H1 (cell line): ENCODE results near the gene MTMR10. TPM values are rescaled to one million over a fixed set of nuclear protein-coding genes. Genes with fewer than 3 reads are reported as not detected.

Experiments used
- ATF3 ChIP-seq: IDR thresholded peaks from 2 replicates; pipeline ENCODE4 v1.6.1; 2011; ENCODE audit warnings: low read depth, mild to moderate bottlenecking, low read length; ENCODE audit not compliant: insufficient read depth
- BRCA1 ChIP-seq: IDR thresholded peaks from 2 replicates; pipeline ENCODE4 v1.6.1; 2012; ENCODE audit warnings: low read depth, low read length, improper control_type of control experiment
- CEBPB ChIP-seq: IDR thresholded peaks from 2 replicates; pipeline ENCODE4 v1.6.1; 2012; ENCODE audit warnings: low read depth, low read length
- CHD7 ChIP-seq: fragments of 300-600 bp; sonication (generic); IDR thresholded peaks from 2 replicates; pipeline ENCODE4 v1.7.1; 2012; ENCODE audit warnings: low read length, moderate library complexity, mild to moderate bottlenecking, inconsistent platforms; ENCODE audit not compliant: insufficient replicate concordance
- CREB1 ChIP-seq: IDR thresholded peaks from 2 replicates; pipeline ENCODE4 v1.6.1; 2012; ENCODE audit warnings: inconsistent platforms
- EGR1 ChIP-seq: IDR thresholded peaks from 2 replicates; pipeline ENCODE4 v1.6.1; 2011; ENCODE audit warnings: low read depth, low read length, borderline replicate concordance
- RXRA ChIP-seq: IDR thresholded peaks from 2 replicates; pipeline ENCODE4 v1.6.1; 2011; ENCODE audit warnings: low read depth, mild to moderate bottlenecking, low read length, moderate library complexity; ENCODE audit not compliant: insufficient read depth
- SP1 ChIP-seq: IDR thresholded peaks from 2 replicates; pipeline ENCODE4 v1.6.1; 2011; ENCODE audit warnings: low read depth, low read length
- TAF1 ChIP-seq: IDR thresholded peaks from 2 replicates; pipeline ENCODE4 v1.6.1; 2011; ENCODE audit warnings: mild to moderate bottlenecking, low read depth, low read length
- TEAD4 ChIP-seq: IDR thresholded peaks from 2 replicates; pipeline ENCODE4 v1.6.1; 2012; ENCODE audit warnings: low read depth, low read length, inconsistent platforms, mixed read lengths
- ZNF274 ChIP-seq: IDR thresholded peaks from 2 replicates; pipeline ENCODE4 v1.7.0; 2012; ENCODE audit warnings: low read length, borderline replicate concordance; ENCODE audit errors: extremely low read depth
- polyA plus RNA-seq, 7 experiments: library from polyadenylated mRNA; depleted of rRNA in 3 of 7; stranded (reverse) in 5 of 7; unstranded in 2 of 7; fragments of >200 nt in 5 of 7; fragments of 200-250 nt in 2 of 7; gene quantifications; 1 replicate in 5 of 7; 2 replicates in 1 of 7; 4 replicates in 1 of 7; pipeline versions ENCODE4 v1.2.1 to v1.2.3, GENCODE V29; 2011 to 2013; ENCODE audit warnings: missing spikeins in 2 of 7, mixed read lengths in 2 of 7
- total RNA-seq: library from RNA; stranded (reverse); fragmentation: NEBNext Ultra II Directional; extraction: Animal tissue kit (Norgen Biotek cat#: 25700); gene quantifications from 2 replicates; pipeline ENCODE4 v1.2.1, GENCODE V29; 2021

Gene MTMR10
- total and polyA plus RNA-seq, 2 of the 8 experiments (the other 6 are each of a cell fraction or from before 2014, with no cell fraction given) = 3.8 to 13.1 TPM

GRCh38 chr15:30943654-30944335, 47.6 kb downstream of the MTMR10 start (continued):
- no peak for TF ChIP-seq CHD7
- no peak for TF ChIP-seq SP1
- no peak for TF ChIP-seq EGR1
- TF ChIP-seq RXRA = no peak
- no peak for TF ChIP-seq ZNF274
- TF ChIP-seq TAF1 = no peak
- no peak for TF ChIP-seq CEBPB
- TF ChIP-seq TEAD4 = no peak
- TF ChIP-seq CREB1 = no peak
- no peak for TF ChIP-seq BRCA1
- TF ChIP-seq ATF3 = no peak
